Fibroblast of lung (primary cell): ENCODE data around the gene SH3TC1. TPM values are rescaled to one million over a fixed set of nuclear protein-coding genes. Genes with fewer than 3 reads are reported as not detected.

Experiments used
- DNase-seq, 2 donors: peaks; one replicate each; pipeline versions ENCODE4 v3.0.0 to v3.0.0-alpha.2; 2010; ENCODE audit warnings: low read depth in 2 of 2
- H2AFZ ChIP-seq: 2 replicates; pipeline ENCODE4 v1.5.1; 2012; ENCODE audit warnings: low read length, control low read depth, inconsistent platforms
- H3K27ac ChIP-seq: 2 replicates; pipeline ENCODE4 v1.5.1; 2011; ENCODE audit warnings: low read length, control low read depth; ENCODE audit not compliant: insufficient read depth
- H3K27me3 ChIP-seq: 2 replicates; pipeline ENCODE4 v1.5.1; 2011; ENCODE audit warnings: mild to moderate bottlenecking, low read length; ENCODE audit not compliant: control insufficient read depth, insufficient read depth
- H3K36me3 ChIP-seq: 2 replicates; pipeline ENCODE4 v1.5.1; 2011; ENCODE audit warnings: low read length; ENCODE audit not compliant: control insufficient read depth, insufficient read depth
- H3K4me1 ChIP-seq: 2 replicates; pipeline ENCODE4 v1.5.1; 2011; ENCODE audit warnings: low read length; ENCODE audit not compliant: control insufficient read depth, insufficient read depth; ENCODE audit errors: extremely low read depth
- H3K4me2 ChIP-seq: 2 replicates; pipeline ENCODE4 v1.5.1; 2011; ENCODE audit warnings: low read length, control low read depth; ENCODE audit not compliant: insufficient read depth; ENCODE audit errors: extremely low read depth
- H3K4me3 ChIP-seq, 4 experiments: fragments of 200-600 bp in 1 of 4; sonication (generic) in 1 of 4; replicated peaks in 1 of 4; 2 replicates each; pipeline ENCODE4 v1.5.1; 2011 to 2016; ENCODE audit warnings: low read length in 4 of 4, low read depth in 3 of 4, mild to moderate bottlenecking in 3 of 4, control low read depth in 2 of 4, inconsistent platforms in 1 of 4, mixed read lengths in 1 of 4; ENCODE audit not compliant: insufficient read depth in 1 of 4; ENCODE audit errors: control extremely low read depth in 1 of 4
- H3K79me2 ChIP-seq: 2 replicates; pipeline ENCODE4 v1.5.1; 2012; ENCODE audit warnings: mild to moderate bottlenecking, low read length, inconsistent platforms; ENCODE audit not compliant: control insufficient read depth, insufficient read depth
- H3K9ac ChIP-seq: 2 replicates; pipeline ENCODE4 v1.5.1; 2011; ENCODE audit warnings: mild to moderate bottlenecking, low read length, control low read depth; ENCODE audit not compliant: insufficient read depth
- H3K9me3 ChIP-seq: 2 replicates; pipeline ENCODE4 v1.5.1; 2012; ENCODE audit warnings: low read depth, low read length; ENCODE audit not compliant: control insufficient read depth, insufficient read depth
- H4K20me1 ChIP-seq: 2 replicates; pipeline ENCODE4 v1.5.1; 2011; ENCODE audit warnings: low read length; ENCODE audit not compliant: control insufficient read depth, insufficient read depth; ENCODE audit errors: extremely low read depth
- CTCF ChIP-seq, 2 donors: IDR thresholded peaks in 1 of 2; conservative IDR thresholded peaks in 1 of 2; 1 replicate in 1 of 2; 2 replicates in 1 of 2; pipeline ENCODE4 v1.5.1; 2011 to 2012; ENCODE audit warnings: low read length in 2 of 2, control low read depth in 1 of 2, inconsistent platforms in 1 of 2, low read depth in 1 of 2, mild to moderate bottlenecking in 1 of 2
- EZH2 ChIP-seq: IDR thresholded peaks from 2 replicates; pipeline ENCODE4 v1.5.1; 2012; ENCODE audit warnings: low read length, control low read depth, mild to moderate bottlenecking; ENCODE audit errors: missing control alignments
- polyA plus RNA-seq, 2 donors: library from polyadenylated mRNA; depleted of rRNA in 1 of 2; stranded (reverse) in 1 of 2; unstranded in 1 of 2; fragments of >200 nt; gene quantifications; 2 replicates each; pipeline ENCODE4 v1.2.1, GENCODE V29; 2011 to 2012; ENCODE audit warnings: missing spikeins in 1 of 2
- total RNA-seq: library from RNA; depleted of rRNA; stranded (reverse); fragments of >200 nt; gene quantifications from 2 replicates; pipeline ENCODE4 v1.2.1, GENCODE V29; 2014

SH3TC1 gene
- total and polyA plus RNA-seq, 2 donors (not counting 1 experiment from before 2014, with no cell fraction given), result 3.3 to 11.6 TPM

DNA sequence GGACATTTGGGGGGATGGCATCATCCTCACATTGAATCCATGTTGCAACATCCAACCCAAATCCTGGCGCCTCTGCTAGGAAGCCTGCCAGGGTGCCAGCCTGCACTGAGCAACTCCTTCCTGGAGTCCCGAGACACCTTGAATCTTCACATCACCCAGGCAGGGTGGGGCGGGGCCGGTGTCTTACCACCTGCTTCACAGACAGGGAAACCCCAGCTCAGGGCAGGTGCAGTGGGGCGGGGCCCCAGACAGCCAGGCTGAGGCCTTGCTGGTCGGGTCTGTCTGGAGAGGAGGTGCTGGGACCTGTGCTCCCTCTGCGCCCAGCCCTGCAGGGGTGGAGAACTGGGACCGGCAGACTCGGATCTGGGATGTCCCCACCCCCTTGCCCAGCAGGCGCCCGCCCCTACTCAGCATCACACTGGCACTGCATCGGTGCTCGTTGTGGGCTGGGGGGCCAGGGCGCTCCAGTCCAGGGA, 39.0 kb downstream of the SH3TC1 start:
- Histone ChIP-seq H3K9ac (no peak overlapping the region), H3K27me3 (no peaks in the 10 kb centered on the region), H3K4me2 (no peak overlapping the region), H3K4me3 (no peak overlapping the region), H4K20me1 (no peaks in the 10 kb centered on the region), H3K79me2 (no peaks in the 10 kb centered on the region), H2AFZ (no peak overlapping the region), H3K36me3 (no peaks in the 10 kb centered on the region), H3K27ac (no peak overlapping the region), H3K9me3 (no peaks in the 10 kb centered on the region), H3K4me1 (peaks cover 4% of the 10 kb centered on the region)
- DNase-seq, result no peak
- no peak for TF ChIP-seq EZH2
- TF ChIP-seq CTCF (conservative IDR thresholded peaks at IDR 0.05 in 1 of 2, IDR thresholded peaks at IDR 0.05 in 1 of 2; ENCODE audit: low read depth in 1 of 2, low read length in 2 of 2), result no peak

GRCh38 chr4:8238515-8239053, 39.5 kb downstream of the SH3TC1 start:
- Histone ChIP-seq H3K27ac (no peak overlapping the region), H3K79me2 (no peaks in the 10 kb centered on the region), H3K9me3 (no peaks in the 10 kb centered on the region), H2AFZ (no peak overlapping the region), H3K27me3 (no peaks in the 10 kb centered on the region), H4K20me1 (no peaks in the 10 kb centered on the region), H3K4me3 (no peak overlapping the region), H3K9ac (no peak overlapping the region), H3K36me3 (no peaks in the 10 kb centered on the region), H3K4me1 (peaks cover 4% of the 10 kb centered on the region), H3K4me2 (no peak overlapping the region)
- no peak for DNase-seq
- TF ChIP-seq EZH2 (no peak), CTCF (conservative IDR thresholded peaks at IDR 0.05 in 1 of 2, IDR thresholded peaks at IDR 0.05 in 1 of 2; ENCODE audit: low read depth in 1 of 2, low read length in 2 of 2) (peak in 1 of 2 donors; percentile 22)

GRCh38 chr4:8239226-8239625, 40.1 kb downstream of the SH3TC1 start:
- H2AFZ ChIP-seq, result no peak overlapping the region
- no peaks in the 10 kb centered on the region for H3K27me3 ChIP-seq
- H3K9me3 ChIP-seq, result no peaks in the 10 kb centered on the region
- no peak overlapping the region for H3K4me2 ChIP-seq
- H3K9ac ChIP-seq, result no peak overlapping the region
- TF ChIP-seq EZH2 (no peak), CTCF (conservative IDR thresholded peaks at IDR 0.05 in 1 of 2, IDR thresholded peaks at IDR 0.05 in 1 of 2; ENCODE audit: low read depth in 1 of 2, low read length in 2 of 2) (no peak)
- H3K27ac ChIP-seq, result no peak overlapping the region
- no peak for DNase-seq
- no peak overlapping the region for H3K4me3 ChIP-seq
- H3K79me2 ChIP-seq, result no peaks in the 10 kb centered on the region
- no peaks in the 10 kb centered on the region for H3K36me3 ChIP-seq
- no peaks in the 10 kb centered on the region for H4K20me1 ChIP-seq
- peaks cover 4% of the 10 kb centered on the region for H3K4me1 ChIP-seq
